Neural progenitor cell (in vitro differentiated cells): ENCODE measurements around the gene BMPR1A. TPM values are rescaled to one million over a fixed set of nuclear protein-coding genes. Genes with fewer than 3 reads are reported as not detected.

Experiments used
- DNase-seq: peaks from one replicate; pipeline ENCODE4 v3.0.0-alpha.2; 2016; ENCODE audit warnings: low spot score
- H2AFZ ChIP-seq: fragments of 200-600 bp; sonication (generic); replicated peaks from 2 replicates; pipeline ENCODE4 v1.6.1; 2016; ENCODE audit warnings: antibody characterized with exemption
- H3F3A ChIP-seq: fragments of 200-600 bp; sonication (generic); 2 replicates; pipeline ENCODE4 v1.6.1; 2016; ENCODE audit warnings: antibody characterized with exemption, low read depth
- H3K27ac ChIP-seq: fragments of 200-600 bp; sonication (generic); 2 replicates; pipeline ENCODE4 v1.5.1; 2016; ENCODE audit warnings: mild to moderate bottlenecking
- H3K27me3 ChIP-seq: fragments of 200-600 bp; sonication (generic); 2 replicates; pipeline ENCODE4 v1.6.1; 2016; ENCODE audit warnings: mild to moderate bottlenecking, moderate library complexity
- H3K36me3 ChIP-seq: fragments of 200-600 bp; sonication (generic); 2 replicates; pipeline ENCODE4 v1.5.1; 2016
- H3K4me1 ChIP-seq: fragments of 200-600 bp; sonication (generic); 2 replicates; pipeline ENCODE4 v1.6.1; 2016; ENCODE audit warnings: mixed run types
- H3K4me2 ChIP-seq: fragments of 200-600 bp; sonication (generic); 2 replicates; pipeline ENCODE4 v1.6.1; 2016
- H3K4me3 ChIP-seq: fragments of 200-600 bp; sonication (generic); 2 replicates; pipeline ENCODE4 v1.5.1; 2016
- H3K79me2 ChIP-seq: fragments of 200-600 bp; sonication (generic); 2 replicates; pipeline ENCODE4 v1.6.1; 2016; ENCODE audit warnings: low read depth
- H3K9ac ChIP-seq: fragments of 200-600 bp; sonication (generic); 2 replicates; pipeline ENCODE4 v1.6.1; 2016
- H3K9me3 ChIP-seq: fragments of 200-600 bp; sonication (generic); 2 replicates; pipeline ENCODE4 v1.5.1; 2016; ENCODE audit warnings: low read depth
- H4K20me1 ChIP-seq: fragments of 200-600 bp; sonication (generic); 2 replicates; pipeline ENCODE4 v1.6.1; 2016; ENCODE audit warnings: low read depth
- H3K27ac Mint-ChIP-seq: 3 replicates; pipeline ENCODE4 v1.8.0; 2021; ENCODE audit warnings: mixed read lengths
- H3K27me3 Mint-ChIP-seq: 2 replicates; pipeline ENCODE4 v1.8.0; 2022; ENCODE audit warnings: low read depth, mild to moderate bottlenecking, inconsistent platforms, moderate library complexity, mixed read lengths; ENCODE audit not compliant: insufficient read depth
- H3K36me3 Mint-ChIP-seq: 3 replicates; pipeline ENCODE4 v1.8.0; 2021; ENCODE audit warnings: mixed read lengths
- H3K4me1 Mint-ChIP-seq: 3 replicates; pipeline ENCODE4 v1.8.0; 2021; ENCODE audit warnings: mixed read lengths
- H3K4me3 Mint-ChIP-seq: 3 replicates; pipeline ENCODE4 v1.8.0; 2021; ENCODE audit warnings: mild to moderate bottlenecking, moderate library complexity, mixed read lengths
- H3K9me3 Mint-ChIP-seq: 3 replicates; pipeline ENCODE4 v1.8.0; 2020; ENCODE audit warnings: mixed read lengths
- CTCF ChIP-seq: fragments of 200-600 bp; sonication (generic); IDR thresholded peaks from 2 replicates; pipeline ENCODE4 v1.5.1; 2017; ENCODE audit warnings: antibody characterized with exemption, mild to moderate bottlenecking
- EZH2 ChIP-seq: fragments of 200-600 bp; sonication (generic); IDR thresholded peaks from 2 replicates; pipeline ENCODE4 v1.6.1; 2017; ENCODE audit warnings: antibody characterized with exemption, mild to moderate bottlenecking, moderate library complexity
- EZH2phosphoT487 ChIP-seq: fragments of 200-600 bp; sonication (generic); IDR thresholded peaks from 2 replicates; pipeline ENCODE4 v1.6.1; 2017; ENCODE audit warnings: antibody characterized with exemption
- total RNA-seq: library from RNA; depleted of rRNA; stranded (reverse); fragments of >200 nt; gene quantifications from 2 replicates; pipeline ENCODE4 v1.2.3, GENCODE V29; 2015; ENCODE audit warnings: low replicate concordance

The BMPR1A gene
- total RNA-seq, 1 donor from 2014 or later: 76.2 TPM

GRCh38 chr10:86922553-86922961, 166.1 kb downstream of the BMPR1A start:
- Mint-ChIP-seq H3K9me3 (no peaks in the 10 kb centered on the region), H3K27me3 (peaks cover 2% of the 10 kb centered on the region), H3K4me1 (no peaks in the 10 kb centered on the region), H3K27ac (no peak overlapping the region), H3K36me3 (peaks cover 31% of the 10 kb centered on the region), H3K4me3 (no peak overlapping the region)
- H2AFZ ChIP-seq: no peak overlapping the region
- TF ChIP-seq EZH2: no peak
- no peak for TF ChIP-seq CTCF
- TF ChIP-seq EZH2phosphoT487: no peak
- no peaks in the 10 kb centered on the region for H3K27me3 ChIP-seq
- no peak overlapping the region for H3K4me2 ChIP-seq
- DNase-seq: no peak
- no peaks in the 10 kb centered on the region for H4K20me1 ChIP-seq
- no peak overlapping the region for H3K4me3 ChIP-seq
- H3K9ac ChIP-seq: no peak overlapping the region
- H3K27ac ChIP-seq: no peak overlapping the region
- H3K4me1 ChIP-seq: no peaks in the 10 kb centered on the region
- H3F3A ChIP-seq: peaks cover 3% of the 10 kb centered on the region
- no peaks in the 10 kb centered on the region for H3K9me3 ChIP-seq
- H3K79me2 ChIP-seq: no peaks in the 10 kb centered on the region
- H3K36me3 ChIP-seq: peaks cover 20% of the 10 kb centered on the region

DNA sequence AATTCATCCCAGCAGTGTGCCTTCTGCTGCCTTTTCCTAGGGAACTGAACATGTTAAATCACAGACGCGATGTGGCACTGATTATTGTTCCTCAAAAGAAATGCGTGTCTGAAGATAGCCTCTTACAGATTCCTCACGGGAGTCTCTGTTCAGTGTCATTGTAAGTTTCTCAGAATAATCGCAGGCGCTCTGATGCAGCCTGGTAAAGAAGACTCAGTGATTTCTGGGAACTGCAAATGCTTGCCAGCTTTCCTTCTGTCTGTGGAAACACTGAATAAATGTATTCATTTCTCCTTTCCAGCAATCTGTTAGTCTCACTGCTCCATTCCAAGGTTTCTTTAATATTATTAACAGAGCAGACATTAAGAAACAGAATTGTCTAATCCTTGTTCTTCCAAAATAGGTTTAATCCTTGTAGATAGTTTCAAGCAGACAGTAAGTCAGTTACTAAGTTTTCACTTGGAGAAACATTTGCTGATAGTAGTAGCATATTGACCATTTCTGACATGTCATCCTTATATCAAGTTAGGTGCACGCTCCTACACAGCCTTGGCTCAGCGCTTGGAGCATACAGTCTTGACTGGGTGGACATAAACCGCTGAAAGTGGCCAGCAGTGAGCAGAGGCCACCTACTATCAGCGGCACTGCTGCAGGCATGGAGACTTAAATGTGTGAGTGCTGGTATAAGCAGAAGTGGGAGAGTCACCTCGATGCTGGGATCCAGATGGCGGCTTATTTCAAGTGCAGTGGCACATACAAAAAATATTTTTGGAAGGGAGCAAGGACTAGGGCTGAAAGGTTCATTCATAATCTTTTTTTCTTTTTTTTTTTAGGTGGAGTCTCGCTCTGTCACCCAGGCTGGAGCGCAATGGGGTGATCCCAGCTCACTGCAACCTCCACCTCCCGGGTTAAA, 173.3 kb downstream of the BMPR1A start:
- Histone ChIP-seq H3K9me3 (no peaks in the 10 kb centered on the region), H3K9ac (no peak overlapping the region), H3K36me3 (peaks cover 15% of the 10 kb centered on the region), H2AFZ (no peak overlapping the region), H3K4me1 (no peaks in the 10 kb centered on the region), H3F3A (no peaks in the 10 kb centered on the region), H4K20me1 (no peaks in the 10 kb centered on the region), H3K4me3 (no peak overlapping the region), H3K4me2 (no peak overlapping the region), H3K27me3 (no peaks in the 10 kb centered on the region), H3K79me2 (no peaks in the 10 kb centered on the region), H3K27ac (no peak overlapping the region)
- H3K36me3 Mint-ChIP-seq: peaks cover 15% of the 10 kb centered on the region
- no peaks in the 10 kb centered on the region for H3K4me1 Mint-ChIP-seq
- H3K27me3 Mint-ChIP-seq: peaks cover 7% of the 10 kb centered on the region
- H3K9me3 Mint-ChIP-seq: no peaks in the 10 kb centered on the region
- no peak overlapping the region for H3K4me3 Mint-ChIP-seq
- H3K27ac Mint-ChIP-seq: no peak overlapping the region
- DNase-seq: no peak
- no peak for TF ChIP-seq EZH2
- no peak for TF ChIP-seq EZH2phosphoT487
- TF ChIP-seq CTCF: no peak

DNA sequence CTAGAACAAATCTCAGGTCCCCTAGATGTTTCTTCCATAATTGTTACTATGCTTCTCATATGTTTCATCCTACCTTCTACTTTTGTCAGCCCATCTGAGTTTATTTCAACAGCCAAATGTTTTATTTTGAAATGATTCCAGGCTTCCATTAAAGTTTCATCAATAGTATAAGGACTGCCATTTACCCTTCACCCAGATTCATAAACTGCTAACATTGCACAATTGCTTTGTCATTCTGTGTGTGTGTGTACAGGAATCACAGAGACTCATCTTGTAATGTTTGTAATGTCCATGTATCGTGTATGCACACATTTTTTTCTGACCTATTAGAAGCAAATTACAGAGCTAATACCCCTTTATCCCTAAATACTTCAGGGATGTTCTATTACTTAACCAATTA, 175.5 kb downstream of the BMPR1A start:
- no peak overlapping the region for H3K9ac ChIP-seq
- no peaks in the 10 kb centered on the region for H3K4me1 ChIP-seq
- TF ChIP-seq CTCF (no peak), EZH2phosphoT487 (no peak), EZH2 (no peak)
- H3K4me3 Mint-ChIP-seq: no peak overlapping the region
- H3K4me3 ChIP-seq: no peak overlapping the region
- H3K27me3 Mint-ChIP-seq: peaks cover 10% of the 10 kb centered on the region
- H3K27ac ChIP-seq: no peak overlapping the region
- H2AFZ ChIP-seq: no peak overlapping the region
- H3K9me3 ChIP-seq: no peaks in the 10 kb centered on the region
- H3K36me3 Mint-ChIP-seq: peaks cover 15% of the 10 kb centered on the region
- no peak overlapping the region for H3K27ac Mint-ChIP-seq
- no peaks in the 10 kb centered on the region for H3K27me3 ChIP-seq
- no peaks in the 10 kb centered on the region for H3K79me2 ChIP-seq
- H4K20me1 ChIP-seq: no peaks in the 10 kb centered on the region
- H3K4me1 Mint-ChIP-seq: no peaks in the 10 kb centered on the region
- DNase-seq: no peak
- H3F3A ChIP-seq: no peaks in the 10 kb centered on the region
- no peak overlapping the region for H3K4me2 ChIP-seq
- H3K36me3 ChIP-seq: peaks cover 3% of the 10 kb centered on the region
- no peaks in the 10 kb centered on the region for H3K9me3 Mint-ChIP-seq
